GM21381 (cell line): ENCODE measurements around the gene SNX19.
A peak's percentile ranks its signal among the peaks of the same experiment; 100 is the strongest.
"Not testable (repeated sequence)": the region's sequence is repeated elsewhere in the genome, so short reads cannot be mapped to it uniquely, and the experiment has no call there.

Experiments
- ATAC-seq: cut with Tn5 transposase; IDR thresholded peaks from one replicate; pipeline ENCODE4 v1.9.1; 2021; ENCODE audit warnings: mild to moderate bottlenecking, moderate library complexity; ENCODE audit not compliant: unreplicated experiment

SNX19 gene

GRCh38 chr11:130916238-130916855, at the start of gene SNX19:
Gene SNX19, minus strand, starts transcription at chr11:130916479. Its CDS starts 540 bp downstream, at chr11:130915939.
- ATAC-seq, result peak; percentile 99

GRCh38 chr11:130964058-130964792, 47.9 kb upstream of the SNX19 start:
- no peak for ATAC-seq

- ATAC-seq, result no peak
Observed at GRCh38 chr11:130947889-130948288, 31.6 kb upstream of the SNX19 start.

- no peak for ATAC-seq
Observed at GRCh38 chr11:130947481-130947880, 31.2 kb upstream of the SNX19 start.

GRCh38 chr11:130947058-130947457, 30.8 kb upstream of the SNX19 start:
- ATAC-seq, result no peak

- ATAC-seq, result no peak
Observed at GRCh38 chr11:130945896-130946295, 29.6 kb upstream of the SNX19 start.

- no peak for ATAC-seq
Observed at GRCh38 chr11:130940706-130941105, 24.4 kb upstream of the SNX19 start.

- ATAC-seq, result no peak
Observed at GRCh38 chr11:130937051-130937450, 20.8 kb upstream of the SNX19 start.

- ATAC-seq, result no peak
Observed at GRCh38 chr11:130932086-130932712, 15.9 kb upstream of the SNX19 start.

- ATAC-seq, result no peak
Observed at GRCh38 chr11:130924750-130925149, 8.5 kb upstream of the SNX19 start.

- not testable (repeated sequence) for ATAC-seq
Observed at GRCh38 chr11:130920612-130921011, 4.3 kb upstream of the SNX19 start.

- ATAC-seq, result no peak
Observed at GRCh38 chr11:130918081-130918480, 1.8 kb upstream of the SNX19 start.

GRCh38 chr11:130916910-130917309, 631 bp upstream of the SNX19 start:
- no peak for ATAC-seq

- no peak for ATAC-seq
Observed at GRCh38 chr11:130915603-130916237, 559 bp downstream of the SNX19 start.

GRCh38 chr11:130913268-130913667, 3.0 kb downstream of the SNX19 start:
- ATAC-seq, result no peak

GRCh38 chr11:130912552-130912951, 3.7 kb downstream of the SNX19 start:
- ATAC-seq, result no peak

- ATAC-seq, result no peak
Observed at GRCh38 chr11:130911306-130911705, 5.0 kb downstream of the SNX19 start.

GRCh38 chr11:130909650-130910049, 6.6 kb downstream of the SNX19 start:
- no peak for ATAC-seq

- no peak for ATAC-seq
Observed at GRCh38 chr11:130908770-130909625, 7.3 kb downstream of the SNX19 start.

GRCh38 chr11:130908061-130908460, 8.2 kb downstream of the SNX19 start:
- no peak for ATAC-seq

- ATAC-seq, result no peak
Observed at GRCh38 chr11:130907229-130907628, 9.1 kb downstream of the SNX19 start.
